Ishikawa (cell line): ENCODE results near the gene SDF2L1.

Experiments
- CEBPB ChIP-seq: IDR thresholded peaks from 2 replicates; pipeline ENCODE4 v1.6.1; 2012
- CREB1 ChIP-seq: IDR thresholded peaks from 2 replicates; pipeline ENCODE4 v1.6.1; 2012; ENCODE audit warnings: low read depth
- EGR1 ChIP-seq: IDR thresholded peaks from 2 replicates; pipeline ENCODE4 v1.6.1; 2012
- EP300 ChIP-seq: IDR thresholded peaks from 2 replicates; pipeline ENCODE4 v1.6.1; 2012; ENCODE audit warnings: borderline replicate concordance
- FOXM1 ChIP-seq: IDR thresholded peaks from 2 replicates; pipeline ENCODE4 v1.6.1; 2012; ENCODE audit warnings: low read depth, borderline replicate concordance
- RAD21 ChIP-seq: IDR thresholded peaks from 2 replicates; pipeline ENCODE4 v1.6.1; 2012; ENCODE audit warnings: low read depth
- TAF1 ChIP-seq: IDR thresholded peaks from 2 replicates; pipeline ENCODE4 v1.6.1; 2012; ENCODE audit warnings: low read depth, mild to moderate bottlenecking
- YY1 ChIP-seq: IDR thresholded peaks from 2 replicates; pipeline ENCODE4 v1.6.1; 2012; ENCODE audit warnings: low read depth
- TF ChIP-seq, protein P1 (sequence below): IDR thresholded peaks from 2 replicates; pipeline ENCODE4 v1.6.1; 2012
- TF ChIP-seq, protein P2 (sequence below): IDR thresholded peaks from 2 replicates; pipeline ENCODE4 v1.6.1; 2012

DNA sequence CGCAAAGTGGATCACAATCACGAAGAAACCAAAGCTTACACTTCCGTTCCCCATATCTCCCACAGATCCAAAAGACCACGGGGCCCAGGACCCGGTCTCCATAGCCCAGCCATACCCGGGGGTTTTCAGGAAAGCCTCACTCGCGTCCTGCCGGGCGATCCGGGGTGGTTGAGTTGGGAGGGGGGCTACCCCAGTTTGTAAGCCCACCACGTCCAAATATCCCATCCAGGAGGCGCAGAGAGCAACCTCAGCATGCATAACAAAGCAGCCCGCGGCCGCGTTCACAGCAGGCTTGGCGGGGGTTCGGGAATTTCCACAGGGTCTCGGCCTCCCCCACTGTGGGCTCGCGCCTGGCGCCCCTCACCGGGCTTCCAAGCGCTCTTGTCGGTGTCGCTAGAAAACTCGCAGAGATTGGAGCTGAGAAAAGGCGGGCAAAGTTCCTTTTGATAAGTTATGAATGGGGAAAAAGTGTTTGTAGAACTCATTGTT lies 9.5 kb downstream of the SDF2L1 start:
- no peak for TF ChIP-seq EP300
- TF ChIP-seq CREB1 = no peak; the same call in 1 of the 2 replicates
- TF ChIP-seq CEBPB = no peak
- TF ChIP-seq, protein P1, sequence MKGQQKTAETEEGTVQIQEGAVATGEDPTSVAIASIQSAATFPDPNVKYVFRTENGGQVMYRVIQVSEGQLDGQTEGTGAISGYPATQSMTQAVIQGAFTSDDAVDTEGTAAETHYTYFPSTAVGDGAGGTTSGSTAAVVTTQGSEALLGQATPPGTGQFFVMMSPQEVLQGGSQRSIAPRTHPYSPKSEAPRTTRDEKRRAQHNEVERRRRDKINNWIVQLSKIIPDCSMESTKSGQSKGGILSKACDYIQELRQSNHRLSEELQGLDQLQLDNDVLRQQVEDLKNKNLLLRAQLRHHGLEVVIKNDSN = no peak
- no peak for TF ChIP-seq FOXM1
- TF ChIP-seq RAD21 = no peak
- no peak for TF ChIP-seq TAF1
- TF ChIP-seq EGR1 = no peak
- TF ChIP-seq, protein P2, sequence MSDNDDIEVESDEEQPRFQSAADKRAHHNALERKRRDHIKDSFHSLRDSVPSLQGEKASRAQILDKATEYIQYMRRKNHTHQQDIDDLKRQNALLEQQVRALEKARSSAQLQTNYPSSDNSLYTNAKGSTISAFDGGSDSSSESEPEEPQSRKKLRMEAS = no peak
- no peak for TF ChIP-seq YY1
